ENCODE results near the gene NSD2. TPM values are rescaled to one million over a fixed set of nuclear protein-coding genes. Genes with fewer than 3 reads are reported as not detected.

NSD2 gene
- total and polyA plus RNA-seq, 9 of the 15 experiments (the other 6 are each of a cell fraction or from before 2014, with no cell fraction given) = 6.4 to 126 (median 58.8) TPM

DNA sequence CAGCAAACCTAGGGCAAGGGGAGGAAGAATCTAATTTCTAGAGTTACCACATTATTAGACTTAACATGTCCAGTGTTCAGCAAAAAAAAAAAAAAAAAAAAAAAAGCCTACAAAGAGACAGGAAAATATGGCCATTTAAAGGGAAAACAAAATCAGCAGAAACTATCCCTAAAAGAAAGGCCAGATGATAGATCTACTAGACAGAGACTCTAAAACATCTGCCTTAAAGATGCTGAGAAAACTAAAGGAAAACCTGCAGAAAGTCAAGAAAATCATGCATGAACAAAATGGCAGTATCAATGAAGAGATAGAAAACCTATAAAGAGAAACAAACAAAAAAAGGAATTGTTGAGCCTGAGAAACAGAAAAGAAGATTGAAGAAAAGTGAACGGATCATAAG, 93.8 kb downstream of the NSD2 start:
- Histone ChIP-seq H3K9ac (ENCODE audit: insufficient read depth in 1 of 2, low read depth in 2 of 2, low read length in 2 of 2) (no peak overlapping the region), H3K27ac (ENCODE audit: extremely low read depth, low read depth, low read length) (no peak overlapping the region), H3K79me2 (ENCODE audit: control insufficient read depth, insufficient read depth, low read length) (peaks cover 14% of the 10 kb centered on the region), H4K20me1 (replicated peaks; ENCODE audit: control insufficient read depth, insufficient read depth, low read length) (0 out of 2 replicates have a peak, but pooled peaks cover 4% of the 10 kb centered on the region), H2AFZ (ENCODE audit: low read depth, low read length) (no peak overlapping the region), H3K27me3 (ENCODE audit: control insufficient read depth in 2 of 2, insufficient read depth in 2 of 2, low read length in 2 of 2) (no peaks in the 10 kb centered on the region), H3K9me3 (replicated peaks; ENCODE audit: control insufficient read depth, insufficient read depth, low read depth, low read length) (no peaks in the 10 kb centered on the region), H3K9me1 (ENCODE audit: control insufficient read depth, insufficient read depth, low read length) (no peaks in the 10 kb centered on the region), H3K36me3 (ENCODE audit: control insufficient read depth, insufficient read depth, low read length) (peaks cover 85% of the 10 kb centered on the region), H3K4me2 (ENCODE audit: insufficient read depth, low read length) (no peak overlapping the region), H3K4me1 (replicated peaks in 1 of 2; ENCODE audit: control insufficient read depth in 2 of 2, insufficient read depth in 2 of 2, low read length in 2 of 2) (peaks cover 10 to 14% of the 10 kb centered on the region in 2 experiments; a peak in 4 of 5 replicates), H3K4me3 (no peak overlapping the region)
- in situ Hi-C loops (cut with MboI) (no loop called here), intact Hi-C loops (cut with micrococcal nuclease) (no loop called here)
- no peak for DNase-seq (ENCODE audit: extremely low read depth in 1 of 4, low spot score in 3 of 4)
- no peak for FAIRE-seq
- POLR2A ChIA-PET = interaction anchor here (0.5 kb wide), 1 partner anchor 11 kb away, joined by 4 read pairs; no protein-coding TSS in a partner anchor
- TF ChIP-seq SRSF1 (IDR thresholded peaks at IDR 0.05; ENCODE audit: low read depth, low read length) = no peak
- peak; percentile 92 for TF ChIP-seq ZNF512 (tag; IDR thresholded peaks at IDR 0.05)
- 93% methylated on average over 1 of the region's 1 CpG for WGBS (ENCODE audit: insufficient coverage, low coverage, missing lambda C conversion rate)
- CTCF ChIA-PET (ENCODE audit: low intra/inter-chr PET ratio) = interaction anchor here (0.6 kb wide), 1 partner anchor 11 kb away, joined by 4 read pairs; no protein-coding TSS in a partner anchor
- no TSS peak for BruUV-seq (replicated peaks)
- no peak for ATAC-seq

GRCh38 chr4:1967512-1968149, 96.4 kb downstream of the NSD2 start:
- Histone ChIP-seq H4K20me1 (replicated peaks; ENCODE audit: control insufficient read depth, insufficient read depth, low read length) (peaks cover 4% of the 10 kb centered on the region; the same call in 1 of the 2 replicates), H3K4me1 (replicated peaks in 1 of 2; ENCODE audit: control insufficient read depth in 2 of 2, insufficient read depth in 2 of 2, low read length in 2 of 2) (peaks cover 10 to 14% of the 10 kb centered on the region in 2 experiments; a peak in 4 of 5 replicates), H3K9me1 (ENCODE audit: control insufficient read depth, insufficient read depth, low read length) (no peaks in the 10 kb centered on the region), H3K9ac (ENCODE audit: insufficient read depth in 1 of 2, low read depth in 2 of 2, low read length in 2 of 2) (no peak overlapping the region; a peak in 1 of 4 replicates), H3K4me2 (ENCODE audit: insufficient read depth, low read length) (no peak overlapping the region), H3K27ac (ENCODE audit: extremely low read depth, low read depth, low read length) (no peak overlapping the region), H3K79me2 (ENCODE audit: control insufficient read depth, insufficient read depth, low read length) (peaks cover 14% of the 10 kb centered on the region), H3K4me3 (no peak overlapping the region), H3K9me3 (replicated peaks; ENCODE audit: control insufficient read depth, insufficient read depth, low read depth, low read length) (no peaks in the 10 kb centered on the region), H3K36me3 (ENCODE audit: control insufficient read depth, insufficient read depth, low read length) (peaks cover 85% of the 10 kb centered on the region), H3K27me3 (ENCODE audit: control insufficient read depth in 2 of 2, insufficient read depth in 2 of 2, low read length in 2 of 2) (no peaks in the 10 kb centered on the region), H2AFZ (ENCODE audit: low read depth, low read length) (no peak overlapping the region)
- no TSS peak for BruUV-seq (replicated peaks)
- intact Hi-C loops (cut with micrococcal nuclease) = no loop called here
- WGBS (ENCODE audit: insufficient coverage, low coverage, missing lambda C conversion rate) = 79% methylated on average over 5 of the region's 5 CpGs
- CTCF ChIA-PET (ENCODE audit: low intra/inter-chr PET ratio) = no interaction called here
- in situ Hi-C loops (cut with MboI) = no loop called here
- no peak for ATAC-seq
- no peak for DNase-seq (ENCODE audit: extremely low read depth in 1 of 4, low spot score in 3 of 4)
- POLR2A ChIA-PET = interaction anchor here (0.7 kb wide), 1 partner anchor 20 kb away, joined by 3 read pairs; no protein-coding TSS in a partner anchor
- no peak for FAIRE-seq
- TF ChIP-seq CBX5 (IDR thresholded peaks at IDR 0.05; ENCODE audit: borderline replicate concordance, low read depth) (no peak), KAT8 (IDR thresholded peaks at IDR 0.05; ENCODE audit: low read depth) (no peak), TAF1 (IDR thresholded peaks at IDR 0.05; ENCODE audit: control insufficient read depth, extremely low read depth, insufficient read depth, low read length, severe bottlenecking) (no peak), CEBPB (tag; IDR thresholded peaks at IDR 0.05) (no peak), SREBF2 (CRISPR knock-in tag; IDR thresholded peaks at IDR 0.05) (no peak)
- TF ChIP-seq, protein P1, sequence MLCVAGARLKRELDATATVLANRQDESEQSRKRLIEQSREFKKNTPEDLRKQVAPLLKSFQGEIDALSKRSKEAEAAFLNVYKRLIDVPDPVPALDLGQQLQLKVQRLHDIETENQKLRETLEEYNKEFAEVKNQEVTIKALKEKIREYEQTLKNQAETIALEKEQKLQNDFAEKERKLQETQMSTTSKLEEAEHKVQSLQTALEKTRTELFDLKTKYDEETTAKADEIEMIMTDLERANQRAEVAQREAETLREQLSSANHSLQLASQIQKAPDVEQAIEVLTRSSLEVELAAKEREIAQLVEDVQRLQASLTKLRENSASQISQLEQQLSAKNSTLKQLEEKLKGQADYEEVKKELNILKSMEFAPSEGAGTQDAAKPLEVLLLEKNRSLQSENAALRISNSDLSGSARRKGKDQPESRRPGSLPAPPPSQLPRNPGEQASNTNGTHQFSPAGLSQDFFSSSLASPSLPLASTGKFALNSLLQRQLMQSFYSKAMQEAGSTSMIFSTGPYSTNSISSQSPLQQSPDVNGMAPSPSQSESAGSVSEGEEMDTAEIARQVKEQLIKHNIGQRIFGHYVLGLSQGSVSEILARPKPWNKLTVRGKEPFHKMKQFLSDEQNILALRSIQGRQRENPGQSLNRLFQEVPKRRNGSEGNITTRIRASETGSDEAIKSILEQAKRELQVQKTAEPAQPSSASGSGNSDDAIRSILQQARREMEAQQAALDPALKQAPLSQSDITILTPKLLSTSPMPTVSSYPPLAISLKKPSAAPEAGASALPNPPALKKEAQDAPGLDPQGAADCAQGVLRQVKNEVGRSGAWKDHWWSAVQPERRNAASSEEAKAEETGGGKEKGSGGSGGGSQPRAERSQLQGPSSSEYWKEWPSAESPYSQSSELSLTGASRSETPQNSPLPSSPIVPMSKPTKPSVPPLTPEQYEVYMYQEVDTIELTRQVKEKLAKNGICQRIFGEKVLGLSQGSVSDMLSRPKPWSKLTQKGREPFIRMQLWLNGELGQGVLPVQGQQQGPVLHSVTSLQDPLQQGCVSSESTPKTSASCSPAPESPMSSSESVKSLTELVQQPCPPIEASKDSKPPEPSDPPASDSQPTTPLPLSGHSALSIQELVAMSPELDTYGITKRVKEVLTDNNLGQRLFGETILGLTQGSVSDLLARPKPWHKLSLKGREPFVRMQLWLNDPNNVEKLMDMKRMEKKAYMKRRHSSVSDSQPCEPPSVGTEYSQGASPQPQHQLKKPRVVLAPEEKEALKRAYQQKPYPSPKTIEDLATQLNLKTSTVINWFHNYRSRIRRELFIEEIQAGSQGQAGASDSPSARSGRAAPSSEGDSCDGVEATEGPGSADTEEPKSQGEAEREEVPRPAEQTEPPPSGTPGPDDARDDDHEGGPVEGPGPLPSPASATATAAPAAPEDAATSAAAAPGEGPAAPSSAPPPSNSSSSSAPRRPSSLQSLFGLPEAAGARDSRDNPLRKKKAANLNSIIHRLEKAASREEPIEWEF (CRISPR knock-in tag; IDR thresholded peaks at IDR 0.05) = no peak

Measured in K562 (cell line).